NCI-H1436 treated with DMSO at 0.1 percent for 48 hours (cell line): Measurements from ENCODE around the gene RECK.
"Not testable (repeated sequence)": the region's sequence is repeated elsewhere in the genome, so short reads cannot be mapped to it uniquely, and the experiment has no call there.

Source experiments
- DNase-seq: peaks from one replicate; lab custom pipeline; 2025; lab: John Stamatoyannopoulos, UW

Gene RECK

DNA sequence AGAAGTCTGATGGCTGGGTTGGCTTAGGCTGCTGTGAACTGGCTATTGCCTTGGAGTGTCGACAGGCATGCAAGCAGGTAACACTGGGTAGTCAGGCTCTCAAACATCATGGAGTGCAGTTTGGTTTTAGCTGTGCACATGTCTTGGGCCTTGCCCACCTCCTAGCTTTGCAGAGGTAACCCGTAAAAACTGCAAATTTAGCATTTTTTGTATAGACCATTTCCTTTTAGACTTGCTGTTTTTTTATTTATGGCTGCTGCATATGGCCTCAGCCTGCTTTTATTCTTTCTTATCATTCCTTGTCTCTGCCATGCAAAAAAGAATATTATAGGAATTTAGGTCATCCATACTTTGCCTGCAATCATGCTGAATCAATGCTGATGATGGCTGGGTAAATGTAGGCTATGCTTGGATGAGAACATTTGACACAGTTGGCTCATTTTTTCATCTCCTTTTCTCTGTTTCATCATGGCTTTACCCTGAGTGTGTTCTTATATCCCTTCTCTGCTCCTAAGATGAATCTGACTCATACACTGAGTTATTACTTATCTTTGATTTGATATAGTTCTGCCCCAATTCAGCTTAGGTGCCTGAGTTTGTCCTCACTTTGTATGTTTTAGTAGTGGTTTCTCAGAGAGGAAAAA, 27.2 kb downstream of the RECK start:
- no peak for DNase-seq

DNA sequence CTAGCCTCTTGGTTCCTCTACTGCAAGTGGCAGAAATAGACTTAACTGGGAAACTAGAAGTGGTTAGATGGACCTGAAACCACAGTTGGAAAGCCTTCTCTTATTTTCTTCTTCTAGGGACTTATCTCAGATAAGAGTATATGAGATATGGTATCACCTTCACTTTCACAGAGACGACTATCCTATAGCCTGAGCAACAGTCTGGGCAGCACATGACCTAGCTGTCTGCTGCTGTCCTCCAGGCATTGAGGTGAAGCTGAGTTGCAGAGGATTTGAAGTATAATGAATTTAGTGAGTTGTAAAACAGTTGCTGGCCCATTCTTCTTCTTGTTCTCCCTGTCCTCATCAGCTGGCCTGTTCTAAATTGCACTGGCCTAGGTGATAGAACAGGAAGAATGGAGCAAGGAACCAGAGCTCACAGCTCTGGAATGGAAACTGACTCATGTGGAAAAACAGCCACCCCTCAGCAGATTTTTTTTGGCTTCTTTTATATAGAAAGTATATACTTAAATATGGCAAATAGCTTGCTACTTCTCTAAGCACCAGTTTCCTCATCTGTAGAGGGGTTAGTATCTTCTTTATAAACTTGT, 27.8 kb downstream of the RECK start:
- no peak for DNase-seq

DNA sequence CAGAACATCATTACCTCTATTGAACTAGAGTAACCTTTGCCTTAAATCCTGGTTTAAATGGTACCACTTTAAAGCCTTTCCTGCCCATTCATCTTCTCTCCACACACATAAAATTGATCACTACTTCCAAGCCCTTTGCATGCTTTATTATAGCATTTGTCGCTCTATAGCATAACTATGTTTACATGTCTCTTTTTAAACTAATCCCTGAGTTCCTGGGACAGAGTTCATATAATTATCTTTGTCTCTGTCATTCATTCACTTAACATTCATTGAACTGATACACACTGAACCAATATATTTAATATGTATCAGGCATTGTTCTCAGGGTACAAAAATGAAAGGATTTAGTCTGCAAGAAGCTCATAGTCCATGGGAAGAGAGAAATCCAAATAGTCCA, 37.3 kb downstream of the RECK start:
- DNase-seq = no peak

DNA sequence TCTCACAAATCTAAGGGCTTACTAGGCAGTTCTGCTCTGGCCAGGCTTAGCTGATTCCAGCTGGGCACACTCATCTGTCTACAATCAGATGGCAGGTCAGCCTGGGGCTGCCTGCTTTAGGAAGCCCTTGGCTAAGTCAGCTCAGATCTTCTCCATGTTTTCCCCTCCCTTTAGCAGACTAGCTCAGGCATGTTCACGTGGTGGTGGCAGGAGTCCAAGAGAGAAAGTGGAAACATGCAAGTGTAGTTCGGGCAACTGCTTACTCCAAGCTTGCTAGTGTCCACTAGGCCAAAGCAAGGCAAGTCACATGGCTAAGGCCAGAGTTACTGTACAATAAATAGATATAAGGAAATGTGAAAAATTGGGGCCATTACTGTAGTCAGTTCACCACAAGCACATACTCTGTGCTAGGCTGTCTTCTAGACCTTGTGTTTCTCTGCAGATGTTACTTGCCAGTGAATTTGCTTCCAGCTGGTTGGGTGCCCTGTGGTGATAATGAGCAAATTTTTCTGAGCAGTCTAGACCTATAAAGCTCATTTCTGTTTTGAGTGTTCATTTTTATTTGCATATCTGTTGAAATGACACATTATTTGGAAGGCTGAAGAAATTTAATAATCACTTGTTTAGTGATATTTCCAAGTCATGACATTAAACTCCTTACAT, 38.3 kb downstream of the RECK start:
- DNase-seq = no peak

DNA sequence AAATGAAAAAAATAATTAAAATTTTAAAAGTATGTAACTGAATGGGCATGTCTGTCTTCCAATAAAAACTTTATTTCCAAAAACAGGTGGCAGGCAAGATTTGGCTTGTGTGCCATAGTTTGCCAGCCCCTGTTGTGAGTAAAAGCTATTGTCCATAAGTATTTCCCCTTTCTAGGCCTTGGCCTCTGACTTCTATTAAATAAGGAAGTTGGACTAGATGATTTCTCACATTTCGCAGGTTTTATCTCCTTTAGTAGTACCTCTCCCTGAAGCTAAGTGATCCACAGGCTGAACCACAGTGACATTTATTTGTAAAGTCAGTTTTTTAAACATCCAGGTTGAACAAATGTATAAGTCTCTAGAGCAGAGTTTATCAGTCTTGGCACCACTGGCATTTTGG, 41.3 kb downstream of the RECK start:
- no peak for DNase-seq

DNA sequence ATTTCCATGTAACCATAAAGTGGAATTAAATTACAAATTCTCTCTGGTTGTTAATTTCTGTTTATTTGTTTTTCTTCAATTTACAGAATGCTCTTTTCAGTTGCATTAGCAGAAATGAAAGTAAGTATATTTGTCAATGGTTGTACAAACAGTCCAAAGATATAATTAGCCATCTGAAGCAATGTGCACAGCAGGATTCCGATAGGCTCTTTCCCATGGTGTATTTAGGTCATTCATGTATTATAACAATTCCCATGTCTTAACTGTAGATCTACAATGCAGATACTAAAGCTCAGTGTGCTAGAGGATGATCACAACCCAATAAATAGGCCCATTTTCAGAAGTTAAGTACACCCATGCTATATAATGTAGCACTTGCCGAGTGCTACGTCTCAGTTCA, 43.8 kb downstream of the RECK start:
- DNase-seq = no peak

DNA sequence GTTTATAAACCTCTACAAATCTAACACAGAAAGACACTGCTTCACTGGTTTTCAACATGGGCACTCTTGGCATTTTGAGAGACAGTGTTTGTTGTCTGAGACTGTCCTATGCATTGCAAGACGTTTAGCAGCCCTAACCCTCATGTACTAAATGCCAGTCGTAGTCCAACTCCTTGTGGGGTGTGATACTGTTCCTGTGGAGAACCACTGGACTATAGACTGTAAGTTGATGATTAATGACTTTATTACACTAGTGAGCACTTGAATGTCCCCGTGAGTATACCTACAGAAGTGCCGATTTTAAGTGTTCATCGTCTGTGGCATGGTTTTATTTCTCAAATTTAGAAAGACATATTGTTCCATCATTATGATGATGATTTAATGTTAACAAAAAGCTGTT, 46.2 kb downstream of the RECK start:
- no peak for DNase-seq

DNA sequence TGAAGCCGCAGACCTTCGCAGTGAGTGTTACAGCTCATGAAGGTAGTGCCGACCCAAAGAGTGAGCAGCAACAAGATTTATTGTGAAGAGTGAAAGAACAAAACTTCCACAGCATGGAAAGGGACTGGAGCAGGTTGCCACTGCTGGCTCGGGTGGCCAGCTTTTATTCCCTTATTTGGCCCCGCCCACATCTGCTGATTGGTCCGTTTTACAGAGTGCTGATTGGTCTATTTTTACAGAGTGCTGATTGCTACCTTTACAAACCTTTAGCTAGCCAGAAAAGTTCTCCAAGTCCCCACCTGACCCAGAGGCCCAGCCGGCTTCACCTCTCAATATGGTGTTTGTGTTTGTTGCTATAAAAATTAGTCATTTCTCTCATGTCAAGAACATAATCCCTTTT, 49.7 kb downstream of the RECK start:
- DNase-seq = no peak

DNA sequence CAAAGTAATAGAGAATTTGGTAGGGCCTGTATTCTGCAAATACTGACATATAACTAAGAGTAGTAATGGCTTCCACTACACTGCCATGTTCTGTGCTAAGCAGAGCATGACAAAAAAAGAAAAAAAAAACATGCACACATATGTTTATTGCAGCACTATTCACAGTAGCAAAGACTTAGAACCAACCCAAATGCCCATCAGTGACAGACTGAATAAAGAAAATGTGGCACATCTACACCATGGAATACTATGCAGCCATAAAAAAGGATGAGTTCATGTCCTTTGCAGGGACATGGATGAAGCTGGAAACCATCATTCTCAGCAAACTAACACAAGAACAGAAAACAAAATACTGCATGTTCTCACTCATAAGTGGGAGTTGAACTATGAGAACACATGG, 50.3 kb downstream of the RECK start:
- DNase-seq = not testable (repeated sequence)

DNA sequence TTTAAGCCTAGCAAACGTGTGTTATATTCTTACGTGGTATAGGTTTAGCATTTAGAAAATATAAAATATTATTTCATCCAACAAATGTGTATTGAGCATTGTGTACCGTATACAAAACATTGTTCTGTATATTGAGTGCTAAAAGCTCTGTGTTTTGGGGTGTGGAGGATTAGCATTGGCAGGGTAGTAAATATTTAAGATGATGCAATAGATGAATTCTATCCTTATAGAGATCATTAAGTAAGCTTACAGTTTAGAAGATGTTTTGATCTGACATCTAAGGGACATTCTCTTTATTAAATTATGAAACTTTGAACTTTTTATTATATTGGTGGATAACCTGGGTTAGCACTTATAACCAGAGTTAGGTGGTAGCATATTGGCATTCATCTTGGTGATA, 51.3 kb downstream of the RECK start:
- DNase-seq = no peak

DNA sequence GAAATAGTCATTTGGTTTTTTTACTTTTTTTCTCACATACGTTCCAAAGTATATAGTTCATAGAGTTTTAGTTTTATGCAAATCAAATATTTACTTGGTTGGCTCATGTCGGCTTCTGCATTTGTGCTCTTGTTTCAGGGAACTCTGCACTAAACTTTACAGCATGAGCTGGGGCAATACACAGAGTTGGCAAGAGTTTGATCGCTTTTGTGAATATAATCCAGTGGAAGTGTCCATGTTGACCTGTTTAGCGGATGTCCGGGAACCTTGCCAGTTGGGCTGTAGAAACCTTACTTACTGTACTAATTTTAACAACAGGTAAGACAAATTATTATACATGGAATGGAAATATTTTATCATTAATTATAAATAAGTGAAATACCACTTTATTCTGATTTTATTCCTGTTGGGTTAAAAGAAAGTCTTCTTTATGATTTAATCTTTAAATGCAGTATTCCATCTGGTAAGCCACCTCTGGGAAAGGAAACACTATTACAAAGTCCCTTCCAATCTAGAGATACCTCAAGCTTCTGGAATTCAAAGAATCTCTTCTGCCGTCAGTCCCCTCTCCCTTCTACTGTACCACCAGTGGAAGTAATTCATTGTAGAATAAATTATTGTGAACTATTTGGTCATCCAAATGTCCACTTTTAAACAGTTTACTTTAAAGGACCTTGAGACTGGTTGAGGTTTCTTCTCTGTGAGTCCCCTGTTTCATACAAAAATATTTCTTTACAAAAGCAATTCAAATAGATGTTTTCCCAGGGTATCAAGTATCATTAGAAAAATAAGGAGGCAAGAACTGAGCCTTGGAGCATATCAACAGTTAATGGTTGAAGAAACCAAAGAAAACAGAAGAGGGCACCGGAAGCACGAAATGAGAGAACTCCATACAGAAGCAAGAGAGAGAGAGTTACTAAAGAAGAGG, 54.6 kb downstream of the RECK start:
- DNase-seq = no peak

DNA sequence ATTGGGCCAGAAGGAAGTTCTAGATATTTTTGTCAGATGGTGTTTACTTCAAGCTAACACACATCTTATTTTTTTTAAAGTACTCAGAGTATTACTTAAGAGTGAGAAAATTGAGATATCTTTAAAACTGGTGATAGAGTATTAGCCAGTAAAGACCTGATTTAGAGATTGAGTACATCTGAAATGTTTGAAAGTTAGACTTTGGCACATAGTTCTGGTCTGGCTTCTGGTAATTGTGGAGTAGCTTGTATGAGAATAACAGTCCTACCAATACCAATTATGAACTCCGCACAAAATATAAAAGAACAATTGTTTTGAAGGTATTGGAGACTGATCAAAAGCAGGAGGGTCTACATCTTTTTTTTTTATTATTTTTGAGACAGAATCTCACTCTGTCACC, 55.3 kb downstream of the RECK start:
- DNase-seq = no peak

DNA sequence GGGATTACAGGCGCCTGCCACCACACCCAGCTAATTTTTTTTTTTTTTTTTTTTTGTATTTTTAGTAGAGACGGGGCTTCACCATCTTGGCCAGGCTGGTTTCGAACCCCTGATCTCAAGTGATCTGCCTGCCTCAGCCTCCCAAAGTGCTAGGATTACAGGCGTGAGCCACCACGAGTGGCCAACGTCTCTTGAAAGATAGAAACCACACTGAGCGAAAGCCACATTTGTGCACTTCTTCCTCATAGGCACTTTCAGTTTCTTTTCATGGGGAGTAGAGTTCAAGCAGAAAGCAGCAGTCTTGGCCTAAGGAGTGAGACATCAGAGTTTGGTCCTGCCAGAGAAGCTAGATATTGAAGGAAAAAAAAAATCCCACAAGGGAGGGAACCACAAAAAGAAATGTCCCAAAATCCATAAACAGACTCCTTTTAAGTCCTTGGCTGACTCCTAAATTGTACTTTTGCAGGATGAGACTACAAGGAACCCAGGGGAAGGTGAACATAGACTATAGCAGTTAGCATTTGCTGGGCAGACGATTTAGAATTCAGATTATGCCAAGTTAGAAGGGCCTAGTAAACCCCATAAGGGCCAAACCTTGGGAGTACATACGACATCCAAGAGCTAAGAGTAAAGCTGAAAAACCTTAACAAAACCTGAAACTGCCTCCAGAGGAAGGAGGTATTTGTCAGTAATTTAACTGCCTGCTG, 55.9 kb downstream of the RECK start:
- DNase-seq = no peak

DNA sequence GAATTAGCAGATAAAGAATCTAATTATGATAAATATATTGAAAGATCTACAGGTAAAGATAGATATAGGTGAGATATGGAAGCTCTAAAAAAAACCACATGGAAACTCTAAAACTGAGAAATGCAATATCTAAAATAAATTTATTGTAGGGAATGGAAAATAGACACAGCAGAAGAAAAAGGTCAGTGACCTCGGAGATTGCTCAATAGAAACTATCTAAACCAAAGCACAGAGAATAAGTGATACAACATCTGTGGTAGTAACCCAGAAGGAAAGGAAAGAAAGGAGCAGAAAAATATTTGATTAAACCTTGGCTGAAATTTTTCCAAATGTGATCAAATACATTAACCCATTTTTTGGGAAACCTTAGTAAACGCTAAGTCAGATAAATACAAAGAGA, 56.7 kb downstream of the RECK start:
- no peak for DNase-seq

DNA sequence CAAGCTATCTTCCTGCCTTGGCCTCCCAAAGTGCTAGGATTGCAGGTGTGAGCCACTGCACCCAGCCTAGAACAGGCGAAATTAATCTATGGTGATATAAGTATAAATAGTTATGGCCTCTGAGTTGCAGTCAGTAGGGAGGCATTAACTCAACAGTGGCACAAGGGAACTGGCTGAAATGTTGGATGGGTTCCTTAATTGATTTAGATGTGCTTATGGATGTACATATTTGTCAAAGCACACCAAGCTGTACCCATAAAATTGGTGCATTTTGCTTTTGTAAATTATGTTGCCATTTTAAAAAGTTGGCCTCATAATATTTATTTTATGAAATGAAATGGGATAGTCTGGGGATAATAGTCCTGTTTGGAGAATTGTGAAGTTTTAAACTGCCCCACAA, 63.0 kb downstream of the RECK start:
- DNase-seq = no peak

DNA sequence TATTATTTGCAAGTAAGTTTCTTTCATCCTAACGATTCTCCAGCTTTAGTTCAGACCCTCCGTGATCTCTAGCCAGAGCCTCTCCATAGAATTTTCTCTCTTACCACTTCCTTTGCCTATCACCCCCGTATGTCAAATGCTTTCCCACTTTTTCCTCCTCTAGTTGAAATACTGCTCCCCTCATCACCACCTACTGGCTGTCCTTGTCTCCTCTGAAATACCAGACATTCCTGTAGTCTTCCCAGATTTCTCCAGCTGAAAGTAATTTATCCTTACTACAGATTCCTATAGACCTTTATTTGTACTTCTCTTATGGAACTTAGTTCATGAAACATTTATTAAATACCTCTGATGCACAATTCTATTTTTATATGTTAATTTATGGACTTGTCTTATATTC, 63.8 kb downstream of the RECK start:
- no peak for DNase-seq

DNA sequence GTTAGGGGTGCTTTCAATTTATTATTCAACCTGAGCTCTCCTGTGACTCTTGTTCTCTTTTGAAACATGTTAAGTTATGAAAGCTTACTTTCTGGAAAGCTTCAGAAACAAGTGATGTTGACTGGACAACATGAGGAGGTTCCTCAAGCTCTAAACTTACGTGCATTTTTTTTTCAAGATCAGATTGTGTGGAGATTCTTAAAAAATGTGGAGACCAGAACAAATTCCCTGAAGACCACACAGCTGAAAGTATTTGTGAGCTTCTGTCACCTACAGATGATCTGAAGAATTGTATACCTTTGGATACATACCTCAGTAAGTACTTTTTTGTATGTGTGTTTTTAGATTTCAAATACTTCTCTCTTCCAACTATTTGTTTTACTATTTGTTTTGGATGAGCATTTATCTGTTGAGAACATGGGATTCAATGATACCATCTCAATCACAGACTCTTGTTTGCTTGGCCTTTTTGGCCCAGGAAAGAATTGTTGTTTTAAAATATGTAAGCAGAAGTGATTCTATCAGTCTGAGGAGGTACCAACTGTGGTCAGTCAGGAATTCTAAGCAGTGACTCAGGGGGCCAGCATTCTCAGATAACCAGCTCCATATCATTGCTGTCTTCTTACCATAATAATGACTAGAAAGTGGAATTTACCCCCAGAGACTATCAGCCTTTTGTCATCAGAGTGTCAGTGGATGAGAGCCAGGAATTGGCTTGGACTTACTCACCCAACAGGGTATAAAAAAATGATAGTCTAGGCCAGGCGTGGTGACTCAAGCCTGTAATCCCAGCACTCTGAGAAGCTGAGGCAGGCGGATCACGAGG, 65.4 kb downstream of the RECK start:
- DNase-seq = no peak

DNA sequence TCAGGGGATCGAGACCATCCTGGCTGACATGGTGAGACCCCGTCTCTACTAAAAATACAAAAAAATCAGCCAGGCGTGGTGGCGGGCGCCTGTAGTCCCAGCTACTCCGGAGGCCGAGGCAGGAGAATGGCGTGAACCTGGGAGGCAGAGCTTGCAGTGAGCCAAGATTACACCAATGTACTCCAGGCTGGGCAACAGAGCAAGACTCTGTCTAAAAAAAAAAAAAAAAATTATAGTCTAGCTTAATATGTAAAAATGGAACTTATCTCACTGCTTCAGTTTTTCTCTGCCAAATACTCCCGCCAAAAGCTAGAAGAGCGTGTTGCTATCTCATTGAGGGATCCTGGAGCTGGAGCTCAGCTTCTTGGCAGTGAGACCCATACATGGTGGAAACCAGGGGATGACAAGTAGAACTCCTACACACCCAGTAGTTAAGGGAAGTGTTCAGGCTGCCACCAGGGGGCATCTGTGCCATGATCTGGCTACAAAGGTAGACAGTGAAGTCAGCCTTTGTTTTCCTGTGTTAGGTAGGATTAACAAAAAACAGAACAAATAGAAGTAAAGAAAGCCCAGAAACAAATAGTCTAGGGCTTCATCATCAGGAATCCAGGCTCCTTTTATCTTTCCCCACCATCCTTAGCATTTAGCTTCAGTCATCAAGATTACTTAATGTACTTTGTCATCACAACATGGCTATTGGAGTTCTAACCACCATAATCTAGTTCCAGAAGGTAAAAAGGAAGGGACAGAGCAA, 66.2 kb downstream of the RECK start:
- no peak for DNase-seq

DNA sequence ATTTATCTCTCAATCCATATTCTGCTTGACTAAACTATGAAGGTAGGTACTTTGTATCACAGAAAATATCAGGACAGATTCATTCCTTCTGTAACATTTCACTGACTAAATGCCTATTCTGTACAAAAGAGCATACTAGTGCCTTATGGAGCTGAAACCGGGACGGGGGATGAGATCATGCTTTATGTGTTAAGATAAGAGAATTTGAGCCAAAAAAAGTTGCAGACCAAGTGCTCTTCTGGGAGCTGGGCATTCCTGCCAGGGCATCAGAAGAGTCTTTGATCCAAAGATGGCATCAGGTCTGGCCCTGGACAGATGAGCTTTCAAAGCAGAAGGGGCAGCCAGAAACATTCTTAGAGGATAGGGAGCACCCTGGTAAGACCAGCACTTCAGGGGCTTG, 72.4 kb downstream of the RECK start:
- no peak for DNase-seq

DNA sequence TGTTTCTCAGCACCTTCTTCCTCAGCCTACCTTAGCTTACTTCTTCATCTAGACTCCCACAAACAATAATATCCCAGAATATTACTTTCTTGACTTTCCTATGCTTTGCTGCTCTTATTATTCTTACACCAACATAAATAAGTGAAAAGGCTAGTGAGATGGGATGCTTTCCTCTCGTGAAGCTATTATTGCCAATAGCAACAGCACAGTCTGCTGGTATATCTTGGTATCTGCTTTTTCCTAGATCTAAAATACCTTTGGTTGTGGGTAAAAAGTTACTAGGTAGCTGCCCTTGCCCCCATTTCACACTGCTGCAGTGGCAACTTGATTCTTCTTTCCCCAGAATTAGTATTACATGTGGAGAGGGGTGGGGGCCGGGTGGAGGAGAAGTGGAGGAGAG, 73.7 kb downstream of the RECK start:
- no peak for DNase-seq

DNA sequence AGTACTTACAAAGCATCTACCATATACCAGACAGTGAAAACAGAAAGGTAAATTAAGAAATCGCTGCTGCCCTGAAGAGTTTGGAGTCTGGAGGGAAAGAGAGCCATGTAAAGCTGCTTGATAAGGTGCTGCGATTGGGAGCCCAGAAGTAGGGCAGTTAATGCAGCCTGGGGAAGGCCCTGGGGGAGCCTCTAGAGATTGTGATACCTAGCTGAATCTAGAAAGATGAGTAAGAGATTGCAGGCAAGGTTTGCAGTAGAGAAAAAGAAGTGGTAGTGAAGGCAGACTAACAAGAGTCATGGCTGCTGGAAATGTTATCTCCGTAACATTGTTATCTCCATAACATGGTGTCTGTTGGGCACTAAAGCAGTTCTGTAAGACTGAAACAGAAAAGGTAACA, 75.8 kb downstream of the RECK start:
- DNase-seq = no peak
